H9 (cell line): ENCODE data around the gene SMTNL2. TPM values are rescaled to one million over a fixed set of nuclear protein-coding genes. Genes with fewer than 3 reads are reported as not detected.

ENCODE experiments used
- DNase-seq: peaks from one replicate; pipeline ENCODE4 v3.0.0-alpha.2; 2017
- H2AFZ ChIP-seq: one replicate; pipeline ENCODE4 v1.6.1; 2013; ENCODE audit warnings: mild to moderate bottlenecking, low read length, control low read depth, moderate library complexity
- H2AK5ac ChIP-seq: 2 replicates; pipeline ENCODE4 v1.6.1; 2013; ENCODE audit warnings: low read length, control low read depth, mixed read lengths; ENCODE audit not compliant: insufficient read length
- H2BK120ac ChIP-seq: one replicate; pipeline ENCODE4 v1.6.1; 2013; ENCODE audit warnings: low read depth, mild to moderate bottlenecking, low read length, control low read depth, inconsistent platforms; ENCODE audit not compliant: poor library complexity, severe bottlenecking
- H2BK12ac ChIP-seq: 2 replicates; pipeline ENCODE4 v1.6.1; 2013; ENCODE audit warnings: low read length, control low read depth, mixed read lengths, low read depth; ENCODE audit not compliant: insufficient read length
- H2BK15ac ChIP-seq: 2 replicates; pipeline ENCODE4 v1.6.1; 2013; ENCODE audit warnings: low read depth, low read length, control low read depth
- H2BK20ac ChIP-seq: one replicate; pipeline ENCODE4 v1.6.1; 2013; ENCODE audit warnings: low read depth, mild to moderate bottlenecking, low read length, control low read depth, inconsistent platforms; ENCODE audit not compliant: poor library complexity, severe bottlenecking
- H2BK5ac ChIP-seq: 2 replicates; pipeline ENCODE4 v1.6.1; 2013; ENCODE audit warnings: low read length, control low read depth, mixed read lengths; ENCODE audit not compliant: insufficient read length
- H3K14ac ChIP-seq: 2 replicates; pipeline ENCODE4 v1.6.1; 2013; ENCODE audit warnings: low read length, control low read depth; ENCODE audit not compliant: insufficient read depth
- H3K18ac ChIP-seq: 2 replicates; pipeline ENCODE4 v1.6.1; 2013; ENCODE audit warnings: low read depth, mild to moderate bottlenecking, mixed read lengths, low read length, control low read depth; ENCODE audit not compliant: insufficient read length
- H3K23ac ChIP-seq: 2 replicates; pipeline ENCODE4 v1.6.1; 2013; ENCODE audit warnings: low read length, control low read depth, mixed read lengths, low read depth; ENCODE audit not compliant: insufficient read length
- H3K23me2 ChIP-seq: 2 replicates; pipeline ENCODE4 v1.6.1; 2013; ENCODE audit warnings: low read depth, mild to moderate bottlenecking, mixed read lengths, low read length, control low read depth; ENCODE audit not compliant: insufficient read length, poor library complexity, severe bottlenecking
- H3K27ac ChIP-seq: 2 replicates; pipeline ENCODE4 v1.5.1; 2013; ENCODE audit warnings: low read length, control low read depth, mixed read lengths, low read depth; ENCODE audit not compliant: insufficient read length
- H3K27me3 ChIP-seq: 2 replicates; pipeline ENCODE4 v1.6.1; 2013; ENCODE audit warnings: low read length, control low read depth, inconsistent platforms; ENCODE audit not compliant: insufficient read depth
- H3K4ac ChIP-seq: 2 replicates; pipeline ENCODE4 v1.6.1; 2013; ENCODE audit warnings: low read depth, mild to moderate bottlenecking, control low read depth, inconsistent platforms, low read length, moderate library complexity
- H3K4me1 ChIP-seq: 2 replicates; pipeline ENCODE4 v1.6.1; 2013; ENCODE audit warnings: low read length, control low read depth, inconsistent platforms; ENCODE audit not compliant: insufficient read depth
- H3K4me2 ChIP-seq: 2 replicates; pipeline ENCODE4 v1.6.1; 2013; ENCODE audit warnings: low read length, control low read depth, mixed read lengths; ENCODE audit not compliant: insufficient read length, insufficient read depth
- H3K56ac ChIP-seq: 2 replicates; pipeline ENCODE4 v1.6.1; 2013; ENCODE audit warnings: low read depth, mild to moderate bottlenecking, mixed read lengths, low read length, control low read depth; ENCODE audit not compliant: insufficient read length
- H3K79me1 ChIP-seq: 2 replicates; pipeline ENCODE4 v1.6.1; 2013; ENCODE audit warnings: low read depth, mild to moderate bottlenecking, moderate library complexity, low read length, control low read depth, inconsistent platforms; ENCODE audit not compliant: insufficient read depth, poor library complexity, severe bottlenecking
- H3K79me2 ChIP-seq: 2 replicates; pipeline ENCODE4 v1.6.1; 2013; ENCODE audit warnings: low read length, control low read depth, inconsistent platforms; ENCODE audit not compliant: insufficient read depth
- H3K9ac ChIP-seq: 2 replicates; pipeline ENCODE4 v1.6.1; 2013; ENCODE audit warnings: low read length, control low read depth, mixed read lengths; ENCODE audit not compliant: insufficient read length; ENCODE audit errors: extremely low read depth
- H3K9me3 ChIP-seq: one replicate; pipeline ENCODE4 v1.6.1; 2013; ENCODE audit warnings: low read depth, low read length, inconsistent platforms; ENCODE audit not compliant: control insufficient read depth
- H3T11ph ChIP-seq: one replicate; pipeline ENCODE4 v1.6.1; 2013; ENCODE audit warnings: mild to moderate bottlenecking, low read length, control low read depth, inconsistent platforms
- H4K20me1 ChIP-seq: one replicate; pipeline ENCODE4 v1.6.1; 2013; ENCODE audit not compliant: control insufficient read depth, insufficient read length, insufficient read depth
- H4K5ac ChIP-seq: 2 replicates; pipeline ENCODE4 v1.6.1; 2013; ENCODE audit warnings: low read depth, mild to moderate bottlenecking, mixed read lengths, low read length, control low read depth; ENCODE audit not compliant: insufficient read length
- H4K8ac ChIP-seq: replicated peaks from 2 replicates; pipeline ENCODE4 v1.6.1; 2013; ENCODE audit warnings: low read length, control low read depth, mixed read lengths, low read depth; ENCODE audit not compliant: insufficient read length
- H4K91ac ChIP-seq: 2 replicates; pipeline ENCODE4 v1.6.1; 2013; ENCODE audit warnings: low read depth, mild to moderate bottlenecking, moderate library complexity, mixed read lengths, low read length, control low read depth; ENCODE audit not compliant: insufficient read length
- H3K27ac Mint-ChIP-seq, 3 experiments: 2 replicates in 2 of 3; 3 replicates in 1 of 3; pipeline ENCODE4 v1.8.0; 2020 to 2021; ENCODE audit warnings: mixed read lengths in 3 of 3, mild to moderate bottlenecking in 1 of 3, moderate library complexity in 1 of 3
- H3K27me3 Mint-ChIP-seq: 2 replicates; pipeline ENCODE4 v1.8.0; 2021; ENCODE audit warnings: low read depth, mild to moderate bottlenecking, moderate library complexity, mixed read lengths
- H3K36me3 Mint-ChIP-seq, 3 experiments: 2 replicates in 2 of 3; 3 replicates in 1 of 3; pipeline ENCODE4 v1.8.0; 2020 to 2021; ENCODE audit warnings: low read depth in 3 of 3, mixed read lengths in 3 of 3; ENCODE audit not compliant: insufficient read depth in 1 of 3
- H3K4me1 Mint-ChIP-seq, 2 experiments: 2 replicates each; pipeline ENCODE4 v1.8.0; 2020; ENCODE audit warnings: mixed read lengths in 2 of 2
- H3K4me3 Mint-ChIP-seq, 2 experiments: 2 replicates in 1 of 2; 3 replicates in 1 of 2; pipeline ENCODE4 v1.8.0; 2020 to 2021; ENCODE audit warnings: mild to moderate bottlenecking in 2 of 2, mixed read lengths in 2 of 2, moderate library complexity in 1 of 2
- H3K9me3 Mint-ChIP-seq, 2 experiments: 2 replicates in 1 of 2; 3 replicates in 1 of 2; pipeline ENCODE4 v1.8.0; 2020; ENCODE audit warnings: mild to moderate bottlenecking in 2 of 2, mixed read lengths in 2 of 2, moderate library complexity in 1 of 2
- CTCF ChIP-seq: fragments of 200-600 bp; sonication (generic); conservative IDR thresholded peaks from 3 replicates; pipeline ENCODE4 v1.8.0; 2021; ENCODE audit warnings: antibody characterized with exemption, mild to moderate bottlenecking
- WGBS: extraction: QIAGEN DNeasy Blood & Tissue Kit; methylation state at CpG from one replicate; pipeline ENCODE4 v1.1.7; 2013; ENCODE audit warnings: missing lambda C conversion rate, low lambda C conversion rate, mixed read lengths; ENCODE audit not compliant: insufficient read length; ENCODE audit errors: extremely low coverage; 5-methylcytosine and 5-hydroxymethylcytosine counted together
- total RNA-seq: library from RNA; stranded (reverse); gene quantifications from 2 replicates; pipeline ENCODE4 v1.2.1, GENCODE V29; 2021

SMTNL2 gene
- total RNA-seq, 1 experiment from 2014 or later, result 0.77 TPM

- Histone ChIP-seq H3K4ac (no peak overlapping the region), H3K79me1 (no peaks in the 10 kb centered on the region), H4K20me1 (no peaks in the 10 kb centered on the region), H2BK20ac (no peak overlapping the region), H3K23me2 (no peaks in the 10 kb centered on the region), H2AK5ac (no peak overlapping the region), H3K9ac (no peak overlapping the region), H2BK120ac (no peak overlapping the region), H3K56ac (no peak overlapping the region), H4K5ac (no peak overlapping the region), H3K4me2 (no peak overlapping the region), H3K79me2 (no peaks in the 10 kb centered on the region), H2BK5ac (no peak overlapping the region), H3K18ac (no peak overlapping the region), H4K91ac (no peak overlapping the region), H2BK12ac (no peak overlapping the region), H3T11ph (no peak overlapping the region), H3K27ac (no peak overlapping the region), H4K8ac (no peak overlapping the region), H3K4me1 (no peaks in the 10 kb centered on the region), H2AFZ (no peak overlapping the region), H3K14ac (no peak overlapping the region), H3K23ac (no peak overlapping the region), H3K27me3 (no peaks in the 10 kb centered on the region), H2BK15ac (no peak overlapping the region), H3K9me3 (no peaks in the 10 kb centered on the region)
- TF ChIP-seq CTCF, result no peak
- Mint-ChIP-seq H3K27me3 (peaks cover 2% of the 10 kb centered on the region; the same call in 1 of the 2 replicates), H3K27ac (no peak overlapping the region), H3K4me1 (peaks cover 11 to 19% of the 10 kb centered on the region in 2 experiments), H3K4me3 (no peak overlapping the region), H3K36me3 (no peaks in the 10 kb centered on the region), H3K9me3 (no peaks in the 10 kb centered on the region; a peak in 1 of 5 replicates)
- WGBS, result no CpG with 5 or more reads among the region's 4 CpGs
- no peak for DNase-seq
Measured at GRCh38 chr17:4620531-4621101, 36.3 kb downstream of the SMTNL2 start.
